GM08714 (cell line): Measurements from ENCODE around the gene LZTS2.
"Not testable (repeated sequence)": the region's sequence is repeated elsewhere in the genome, so short reads cannot be mapped to it uniquely, and the experiment has no call there.

ENCODE experiments used
- H3K4me3 ChIP-seq: fragments of 200-500 bp; sonication (Bioruptor generic); 2 replicates; pipeline ENCODE4 v1.5.1; 2014; ENCODE audit warnings: mild to moderate bottlenecking, low read length, inconsistent platforms
- ZNF274 ChIP-seq: IDR thresholded peaks from 2 replicates; pipeline ENCODE4 v1.6.1; 2012; ENCODE audit warnings: mild to moderate bottlenecking, low read depth, low read length

LZTS2 gene

DNA sequence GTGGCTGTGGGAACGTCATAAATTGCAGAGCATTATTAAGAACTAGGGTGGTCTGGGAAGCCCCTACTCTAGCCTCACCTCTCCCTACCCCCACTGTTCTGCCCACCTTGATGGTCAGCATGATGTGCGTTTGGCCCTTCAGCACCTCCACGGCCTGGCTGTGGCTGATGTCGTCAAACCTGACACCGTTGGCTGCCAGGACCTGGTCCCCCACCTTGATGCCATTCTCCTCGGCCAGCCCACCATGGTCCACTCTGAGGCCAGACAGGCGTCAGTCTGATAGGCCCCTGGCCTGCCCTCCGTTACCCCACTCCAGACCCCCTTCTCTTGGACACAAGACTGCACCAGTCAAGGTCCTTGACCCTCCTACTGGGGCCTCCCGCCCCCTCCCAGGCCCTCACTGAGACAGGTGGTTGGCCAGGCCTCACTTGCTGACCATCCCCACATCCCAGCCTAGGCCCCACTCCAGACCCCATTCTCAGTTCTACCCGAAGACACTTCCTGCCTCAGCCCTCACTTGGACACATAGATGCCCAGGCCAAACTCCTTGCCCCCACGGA, 22.2 kb downstream of the LZTS2 start:
- no peak for TF ChIP-seq ZNF274
- no peak overlapping the region for H3K4me3 ChIP-seq

DNA sequence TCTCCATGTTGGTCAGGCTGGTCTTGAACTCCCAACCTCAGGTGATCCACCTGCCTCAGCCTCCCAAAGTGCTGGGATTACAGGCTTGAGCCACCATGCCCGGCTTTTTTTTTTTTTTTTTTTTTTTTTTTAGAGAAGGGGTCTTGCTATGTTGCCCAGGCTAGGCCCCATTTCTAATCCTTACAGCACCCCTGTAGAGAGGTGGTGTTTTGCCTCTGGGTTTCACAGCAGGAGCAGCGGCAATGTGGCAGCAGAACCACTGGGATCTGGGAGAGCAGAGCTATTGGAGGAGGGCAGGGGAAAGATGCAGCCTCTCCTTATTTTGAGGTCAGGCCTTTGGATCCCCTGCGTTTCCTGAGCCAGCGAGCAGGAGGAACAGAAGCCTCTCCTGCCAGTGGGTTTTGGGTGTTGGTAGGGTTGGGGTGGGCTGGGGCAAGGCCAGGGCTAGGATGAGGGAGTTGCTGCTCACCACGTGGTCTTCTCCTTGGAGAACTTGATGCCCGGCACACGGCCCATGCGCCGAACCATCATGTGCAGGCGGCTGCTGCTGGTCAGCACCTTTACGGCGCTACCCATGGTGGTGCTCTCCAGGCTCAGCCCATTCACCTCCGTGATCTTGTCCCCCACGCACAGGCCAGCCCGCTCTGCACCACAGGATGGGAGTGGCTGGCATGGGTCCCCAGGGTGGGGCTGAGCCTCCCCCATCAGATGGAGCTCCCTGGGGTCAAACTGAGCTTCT, 23.5 kb downstream of the LZTS2 start:
- no peak overlapping the region for H3K4me3 ChIP-seq
- no peak for TF ChIP-seq ZNF274

DNA sequence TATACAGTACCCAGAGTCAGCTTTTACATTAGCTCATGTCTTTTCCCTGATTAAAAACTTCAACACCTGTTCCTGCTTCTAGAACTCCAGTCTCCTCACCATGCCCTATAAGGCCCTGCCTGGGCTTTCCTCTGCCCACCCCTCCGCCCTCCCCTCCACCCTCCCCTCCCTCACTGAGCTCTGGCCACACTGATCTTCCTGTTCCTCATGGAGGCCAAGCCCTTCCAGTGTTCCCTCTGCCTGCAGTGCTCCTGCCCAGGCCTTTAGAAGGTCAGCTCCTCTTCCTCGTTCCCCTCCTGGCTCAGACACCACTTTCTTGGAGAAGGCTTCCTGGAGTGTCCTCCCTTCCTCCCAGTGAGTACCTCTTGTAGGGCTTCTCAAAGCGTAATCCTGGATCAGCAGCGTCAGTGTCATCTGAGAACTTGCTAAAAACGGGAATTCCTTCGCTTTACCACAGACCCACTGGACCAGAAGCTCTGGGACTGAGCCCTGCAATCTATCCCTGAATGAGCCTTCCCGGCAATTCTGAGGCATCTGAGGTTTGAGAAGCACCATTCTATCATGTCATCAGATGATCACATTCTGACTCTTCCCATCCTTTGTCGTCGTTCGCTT, 27.6 kb downstream of the LZTS2 start:
- H3K4me3 ChIP-seq = no peak overlapping the region
- no peak for TF ChIP-seq ZNF274

DNA sequence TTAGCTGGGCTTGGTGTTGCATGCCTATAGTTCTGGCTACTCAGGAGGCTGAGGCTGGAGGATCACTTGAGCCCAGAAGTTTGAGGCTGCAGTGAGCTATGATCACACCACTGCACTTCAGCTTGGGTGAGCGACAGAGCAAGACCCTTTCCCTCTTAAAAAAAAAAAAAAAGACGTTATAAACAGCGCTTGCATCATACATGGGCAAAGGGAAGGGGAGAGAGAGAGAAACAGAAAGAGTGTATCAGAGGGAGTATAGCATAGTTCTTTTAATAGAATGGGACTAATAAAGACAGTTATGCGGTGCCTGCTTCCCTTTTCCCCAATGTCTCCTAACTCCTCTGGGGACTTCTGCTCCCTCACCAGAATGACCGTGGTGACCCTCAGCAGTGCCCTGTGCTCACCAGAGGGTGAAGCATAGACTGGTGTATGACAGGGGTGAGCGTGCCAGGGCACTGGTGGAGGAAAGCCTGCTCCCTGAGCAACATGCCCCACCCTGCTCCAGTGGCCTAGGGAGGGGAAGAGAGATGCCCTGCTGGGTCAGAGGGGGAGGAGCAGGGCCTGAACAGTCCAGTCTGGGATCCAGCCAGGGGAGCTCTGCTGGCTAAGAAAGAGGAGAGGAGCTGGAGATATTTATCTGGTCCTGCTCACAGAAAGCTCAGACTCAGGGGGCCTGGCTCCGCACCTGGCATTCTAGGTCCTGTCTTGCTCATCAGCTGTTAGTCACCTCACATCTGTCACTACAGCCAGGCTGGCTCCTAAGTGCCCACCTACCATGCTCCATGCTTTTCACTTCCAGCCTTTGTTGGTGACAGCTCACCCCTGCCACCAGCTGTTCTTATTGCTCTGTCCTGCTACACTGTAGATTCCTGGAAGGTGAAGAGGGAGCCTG, 29.1 kb downstream of the LZTS2 start:
- no peak for TF ChIP-seq ZNF274
- H3K4me3 ChIP-seq = no peak overlapping the region

- no peak for TF ChIP-seq ZNF274
- no peak overlapping the region for H3K4me3 ChIP-seq
Measured at GRCh38 chr10:101029520-101030295, 30.1 kb downstream of the LZTS2 start.

DNA sequence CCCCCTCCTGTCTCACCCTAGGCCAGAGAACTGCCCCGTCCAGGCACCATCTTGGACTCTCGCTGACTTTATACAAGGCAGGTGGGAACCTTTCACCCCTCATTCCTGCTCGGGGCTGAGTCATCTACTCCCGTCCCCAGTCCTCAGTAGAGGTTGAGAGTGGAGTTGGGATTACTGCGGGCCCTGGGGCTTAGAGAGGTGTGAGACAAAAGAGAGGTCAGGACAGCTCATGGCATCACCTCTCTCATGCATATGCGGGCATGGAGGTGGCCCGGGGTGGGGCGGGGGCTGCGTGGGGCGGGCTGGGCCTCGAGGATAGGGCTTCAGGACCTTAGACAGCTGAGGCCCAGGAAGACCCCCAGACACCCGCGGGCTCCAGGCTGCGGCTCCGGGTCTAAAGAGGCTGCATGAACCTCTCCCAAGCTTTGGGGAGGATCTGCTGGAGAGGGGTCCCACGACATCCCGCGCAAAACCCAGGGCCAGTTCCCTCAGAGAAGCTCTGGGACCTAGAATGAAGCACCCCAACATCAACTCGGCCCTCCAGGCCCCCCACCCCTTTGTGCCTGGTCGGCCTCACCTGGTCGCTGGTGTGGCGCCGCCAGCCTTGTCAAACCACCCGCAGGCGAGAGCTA, 31.0 kb downstream of the LZTS2 start:
- peak overlapping the region; percentile 51; the same call in 1 of the 2 replicates for H3K4me3 ChIP-seq
- TF ChIP-seq ZNF274 = no peak

GRCh38 chr10:101031128-101031795, 31.7 kb downstream of the LZTS2 start, which contains the start of the genes PDZD7 and SFXN3:
Gene PDZD7, minus strand, starts transcription at chr10:101031129. Its CDS starts 910 bp downstream, at chr10:101030219.
Gene SFXN3, plus strand, starts transcription at chr10:101031234. Its CDS starts 3,461 bp downstream, at chr10:101034695.
- peak within 1 kb of the TSS; percentile 51; the same call in 1 of the 2 replicates for H3K4me3 ChIP-seq
- TF ChIP-seq ZNF274 = no peak

DNA sequence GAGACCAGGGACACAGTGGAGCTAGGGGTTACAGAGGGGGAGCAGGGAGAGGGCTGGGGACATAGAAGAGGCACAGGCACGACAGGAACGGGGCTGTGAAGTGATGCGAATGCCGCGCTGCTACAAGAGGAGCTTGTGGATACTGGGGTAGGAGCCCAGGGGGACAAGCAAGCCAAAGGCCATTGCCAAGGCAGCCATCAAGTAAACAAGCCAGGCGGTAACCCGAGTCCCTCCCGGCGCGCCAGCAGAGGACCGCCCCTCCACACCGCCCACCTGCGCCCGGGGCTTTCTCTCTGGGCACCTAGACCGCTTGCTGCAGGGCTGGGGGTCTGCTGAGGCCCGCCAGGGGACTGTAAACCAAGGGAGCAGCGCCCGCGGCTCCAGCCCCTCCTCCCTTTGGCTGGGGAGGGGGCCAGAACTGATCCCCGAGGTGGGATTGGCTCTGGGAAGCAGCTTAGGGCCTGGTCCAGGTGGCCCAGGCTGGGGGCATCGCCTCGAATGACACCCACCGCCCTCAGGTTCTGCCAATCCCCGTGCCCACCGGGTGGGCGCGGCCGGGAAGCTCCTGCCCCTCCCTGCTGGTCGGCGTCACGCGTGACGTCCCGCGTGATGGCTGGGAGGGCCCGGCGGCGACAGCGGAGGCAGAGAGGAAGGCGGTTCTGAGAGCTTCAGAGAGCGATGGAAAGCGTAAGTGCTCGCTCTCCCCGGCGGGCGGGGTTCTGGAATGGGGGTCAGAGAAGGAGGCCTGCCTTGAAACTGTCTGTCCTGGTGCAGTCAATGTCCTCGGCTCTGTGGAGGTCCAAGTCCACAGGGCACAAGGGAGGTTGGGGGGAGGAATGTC, 32.4 kb downstream of the LZTS2 start:
- H3K4me3 ChIP-seq = peak overlapping the region; percentile 51; the same call in 1 of the 2 replicates
- no peak for TF ChIP-seq ZNF274

DNA sequence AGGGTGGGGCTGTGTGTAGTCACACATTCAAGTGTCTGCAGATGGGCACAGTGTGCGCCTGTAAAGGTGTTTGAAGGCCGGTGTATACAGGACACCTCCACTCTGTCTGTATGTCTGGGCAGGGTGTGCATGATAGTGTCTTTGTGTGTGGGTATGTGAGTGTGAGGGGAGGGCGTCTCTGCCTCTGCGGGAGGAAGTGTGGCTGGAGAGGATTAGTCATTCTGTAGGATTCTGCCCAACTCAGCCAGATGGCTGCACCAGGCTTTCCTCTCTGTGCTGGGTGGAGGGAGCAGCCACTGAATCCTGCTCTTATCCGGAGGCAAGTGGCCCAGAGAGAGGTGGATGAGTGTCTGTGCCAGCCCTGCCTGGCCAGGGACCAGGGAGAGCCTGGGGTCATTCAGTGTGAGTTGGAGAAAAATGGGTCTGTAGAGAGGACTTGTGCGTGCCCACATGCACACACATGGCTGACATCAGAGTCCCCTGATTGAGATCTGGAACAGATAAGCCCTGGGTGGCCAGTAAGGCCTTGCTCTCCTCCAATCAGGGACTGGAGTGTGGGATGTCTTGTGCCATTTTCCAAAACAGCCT, 33.1 kb downstream of the LZTS2 start:
- no peak for TF ChIP-seq ZNF274
- peak overlapping the region; percentile 51; the same call in 1 of the 2 replicates for H3K4me3 ChIP-seq

- H3K4me3 ChIP-seq = no peak overlapping the region
Measured at GRCh38 chr10:101033276-101033675, 33.7 kb downstream of the LZTS2 start.

DNA sequence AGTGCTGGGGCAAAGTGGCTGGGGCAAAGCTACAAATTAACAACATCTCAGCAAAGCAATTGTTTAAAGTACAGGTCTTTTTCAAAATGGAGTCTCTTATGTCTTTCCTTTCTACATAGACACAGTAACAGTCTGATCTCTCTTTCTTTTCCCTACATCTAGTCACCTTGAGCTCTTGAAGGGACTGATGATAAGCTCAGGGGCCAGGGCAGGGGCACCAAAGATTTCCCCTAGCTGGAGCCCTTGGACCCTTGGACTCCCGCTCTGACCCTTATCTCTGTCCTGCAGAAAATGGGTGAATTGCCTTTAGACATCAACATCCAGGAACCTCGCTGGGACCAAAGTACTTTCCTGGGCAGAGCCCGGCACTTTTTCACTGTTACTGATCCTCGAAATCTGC, 34.8 kb downstream of the LZTS2 start:
- not testable (repeated sequence) for H3K4me3 ChIP-seq

More at GRCh38 chr10:101033276-101033675, 33.7 kb downstream of the LZTS2 start:
- TF ChIP-seq ZNF274 = no peak

DNA sequence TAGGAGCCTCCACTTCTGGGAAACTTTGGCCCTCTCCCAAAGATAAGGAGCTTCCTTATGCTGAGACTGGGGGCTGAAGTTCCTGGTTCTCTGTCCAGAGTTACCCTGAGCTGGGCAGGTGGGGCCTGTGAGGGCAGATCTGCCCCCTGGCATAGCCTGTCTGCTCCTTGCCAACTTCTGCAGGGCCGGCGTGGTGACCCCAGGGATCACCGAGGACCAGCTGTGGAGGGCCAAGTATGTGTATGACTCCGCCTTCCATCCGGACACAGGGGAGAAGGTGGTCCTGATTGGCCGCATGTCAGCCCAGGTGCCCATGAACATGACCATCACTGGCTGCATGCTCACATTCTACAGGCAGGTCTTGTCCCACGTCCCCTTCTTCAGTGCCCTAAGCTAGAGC, 35.7 kb downstream of the LZTS2 start:
- H3K4me3 ChIP-seq = no peak overlapping the region
- TF ChIP-seq ZNF274 = no peak
